Activated CD8-positive, alpha-beta memory T cell treated with anti-CD3 and anti-CD28 coated beads, Interleukin-2, amount 50 U/mL, for 24 hours (primary cell): ENCODE data around the gene KLHL22.
A peak's percentile ranks its signal among the peaks of the same experiment; 100 is the strongest.
"Not testable (repeated sequence)": the region's sequence is repeated elsewhere in the genome, so short reads cannot be mapped to it uniquely, and the experiment has no call there.

Experiments used
- DNase-seq: peaks from one replicate; pipeline ENCODE4 v3.0.0-alpha.2; 2020; ENCODE audit errors: extremely low read depth

KLHL22 gene

DNA sequence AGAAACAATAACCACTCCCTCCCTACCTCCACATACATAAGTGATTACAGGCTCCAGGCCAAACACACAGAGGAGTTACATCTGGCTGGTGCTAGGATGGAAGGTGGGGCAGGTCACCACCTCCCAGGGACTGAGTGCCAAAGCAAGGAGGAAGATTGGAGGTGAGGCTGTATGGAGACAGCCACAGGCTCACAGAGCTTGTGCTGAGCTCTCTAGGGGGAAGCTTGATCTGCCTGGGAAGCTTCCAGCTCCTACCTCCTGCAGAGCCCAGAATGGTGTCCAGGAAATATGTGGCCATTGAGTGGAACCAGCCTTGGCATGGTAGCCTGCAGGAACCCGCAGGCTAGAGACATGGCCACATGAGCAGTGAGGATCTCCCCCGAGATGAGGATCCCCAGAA, 8.2 kb upstream of the KLHL22 start:
- no peak for DNase-seq

DNA sequence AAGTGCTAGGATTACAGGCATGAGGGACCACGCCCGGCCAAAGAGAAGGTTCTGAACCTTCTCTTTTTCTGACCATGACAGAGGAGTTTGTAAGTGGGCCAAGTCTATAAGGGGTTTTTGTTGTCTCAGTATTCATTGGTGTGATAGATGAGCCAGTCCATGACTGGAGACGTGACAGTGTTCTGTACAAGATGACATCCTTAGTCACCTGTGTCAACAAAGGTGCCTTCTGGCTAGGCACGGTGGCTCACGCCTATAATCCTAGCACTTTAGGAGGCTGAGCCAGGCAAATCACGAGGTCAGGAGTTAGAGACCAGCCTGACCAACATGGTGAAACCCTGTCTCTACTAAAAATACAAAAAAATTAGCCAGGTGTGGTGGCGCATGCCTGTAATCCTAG, 4.2 kb upstream of the KLHL22 start:
- no peak for DNase-seq

DNA sequence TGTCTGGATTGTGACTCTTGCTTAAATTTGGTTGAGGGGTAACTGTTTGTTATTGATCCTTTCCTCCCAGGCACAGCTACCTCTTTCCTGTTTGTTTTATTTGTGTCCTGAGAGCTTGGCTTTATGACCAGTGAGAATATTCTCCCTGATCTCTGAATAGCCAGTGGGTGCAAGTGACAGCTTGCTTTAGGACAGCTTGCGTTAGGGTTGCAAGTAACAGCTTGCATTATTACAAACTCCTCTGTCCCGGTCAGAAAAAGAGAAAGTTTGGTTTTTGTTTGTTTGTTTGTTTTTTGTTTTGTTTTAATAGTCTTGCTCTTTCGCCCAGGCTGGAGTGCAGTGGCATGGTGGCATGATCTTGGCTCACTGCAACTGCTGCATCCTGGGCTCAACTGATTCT, 3.3 kb upstream of the KLHL22 start:
- DNase-seq, result no peak

DNA sequence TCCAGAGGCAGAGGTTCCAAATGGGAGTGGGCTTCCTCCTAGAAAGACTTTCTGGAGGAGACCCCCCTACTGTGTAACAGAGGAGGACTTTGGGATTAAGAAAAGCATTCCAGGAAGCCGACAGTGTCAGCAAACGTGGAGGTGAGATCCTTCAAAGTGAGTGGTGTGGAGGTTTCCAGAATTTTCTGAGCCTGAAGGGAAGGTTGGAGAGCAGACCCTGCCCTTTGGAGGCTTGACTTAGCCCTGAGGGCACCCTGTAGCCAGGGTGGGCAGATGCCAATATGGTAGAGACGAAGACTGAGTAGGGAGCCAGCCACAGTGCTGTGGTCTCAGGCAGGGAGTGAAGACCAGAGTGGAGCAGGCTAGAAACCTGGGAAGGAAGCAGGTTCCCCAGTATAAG, 1.8 kb upstream of the KLHL22 start:
- no peak for DNase-seq

DNA sequence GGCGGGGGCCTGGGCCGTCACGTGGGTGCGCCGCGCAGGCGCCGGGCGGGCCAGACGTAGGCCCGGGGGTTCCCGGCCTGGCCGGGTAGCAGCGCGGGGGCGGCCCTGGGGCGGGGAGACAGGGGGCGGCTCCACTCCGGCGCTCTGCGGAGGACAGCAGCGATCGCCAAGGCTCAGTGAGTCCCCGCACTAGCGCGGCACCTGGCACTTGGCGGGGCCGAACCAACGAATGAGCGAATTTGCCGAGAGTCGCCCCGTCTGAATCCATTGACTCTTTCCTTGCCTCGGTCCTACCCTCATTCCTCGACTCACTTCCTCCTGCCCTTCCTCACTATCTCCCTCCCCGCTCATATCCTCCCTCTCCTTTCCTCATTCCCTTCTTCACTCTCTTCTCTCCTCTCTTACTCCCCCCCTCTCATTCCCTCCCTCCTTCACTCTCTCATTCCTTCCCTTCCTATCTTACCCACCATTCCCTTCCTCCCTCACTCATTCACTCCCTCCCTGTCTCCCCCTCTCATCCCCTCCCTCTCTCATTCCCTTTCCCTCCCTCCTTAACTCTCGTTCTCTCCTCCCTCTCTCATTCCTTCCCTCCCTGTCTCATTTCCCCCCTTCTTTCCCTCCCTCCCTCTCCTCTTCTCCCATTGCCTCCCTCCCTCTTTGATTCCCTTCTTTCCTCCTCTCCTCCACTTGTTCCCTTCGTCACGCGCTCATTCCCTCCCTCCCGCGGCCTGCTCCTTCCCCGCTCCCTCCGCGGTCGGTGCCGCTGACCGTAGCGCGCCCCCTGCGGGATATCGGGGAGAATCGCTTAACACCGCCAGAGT, 476 bp upstream of the KLHL22 start:
- peak; percentile 62 for DNase-seq

DNA sequence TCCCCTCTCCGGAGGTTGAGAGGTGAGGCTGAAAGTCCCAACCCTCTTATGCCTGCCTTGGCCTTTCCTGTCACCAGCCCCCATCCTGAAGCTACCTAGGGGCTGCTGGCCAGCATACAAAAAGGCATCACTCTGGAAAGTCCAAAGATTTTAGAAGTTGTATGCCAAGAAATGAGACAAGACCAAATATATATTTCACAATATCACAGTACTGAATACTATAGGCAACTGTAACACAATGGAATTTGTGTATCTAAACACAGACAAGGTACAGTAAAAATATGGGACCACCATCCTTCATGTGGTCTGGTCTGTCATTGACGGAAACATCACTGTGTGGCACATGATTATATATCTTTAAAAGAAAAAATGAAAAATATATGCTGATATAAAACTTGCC, 4.2 kb downstream of the KLHL22 start:
- no peak for DNase-seq

DNA sequence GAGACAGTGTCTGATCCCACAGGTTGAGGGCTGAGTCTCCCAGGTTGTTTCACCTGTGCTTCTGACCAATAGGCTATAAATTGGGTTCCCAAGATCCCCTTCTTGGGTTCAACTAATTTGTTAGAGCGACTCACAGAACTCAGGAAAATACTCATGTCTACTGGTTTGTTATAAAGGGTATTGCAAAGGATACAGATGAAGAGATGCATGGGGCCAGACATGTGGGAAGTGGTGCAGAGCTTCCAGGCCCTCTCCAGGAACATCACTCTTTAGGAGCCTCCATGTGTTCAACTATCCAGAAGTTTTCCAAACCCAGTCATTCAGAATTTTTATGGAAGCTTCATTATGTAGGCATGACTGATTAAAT, 4.7 kb downstream of the KLHL22 start:
- DNase-seq, result no peak

DNA sequence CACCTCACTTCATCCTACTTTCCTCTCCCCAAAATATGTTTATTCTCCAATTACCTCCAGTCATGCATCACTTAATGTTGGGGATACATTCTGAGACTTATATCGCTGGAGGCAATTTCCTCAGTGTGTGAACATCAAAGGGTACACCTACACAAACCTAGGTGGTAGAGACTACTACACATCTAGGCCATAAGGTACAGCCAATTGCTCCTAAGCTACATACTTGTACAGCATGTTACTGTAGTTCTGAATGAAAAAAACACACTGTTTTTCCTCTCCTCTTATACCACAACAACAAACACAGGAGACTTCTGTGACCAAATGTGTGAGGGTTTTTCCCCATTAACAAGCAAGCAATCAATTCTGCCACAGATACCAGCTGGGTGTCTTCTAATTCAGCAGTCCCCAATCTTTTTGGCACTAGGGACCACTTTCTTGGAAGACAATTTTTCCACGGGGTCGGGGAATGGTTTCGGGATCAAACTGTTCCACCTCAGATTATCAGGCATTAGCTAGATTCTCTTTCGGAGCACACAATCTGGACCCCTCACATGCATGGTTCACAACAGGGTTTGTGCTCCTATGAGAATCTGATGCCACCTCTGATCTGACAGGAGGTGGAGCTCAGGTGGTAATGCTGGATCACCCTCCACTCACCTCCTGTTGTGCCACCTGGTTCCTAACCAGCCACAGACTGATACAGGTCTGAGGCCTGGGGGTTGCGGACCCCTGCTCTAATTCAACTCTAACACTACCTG, 5.2 kb downstream of the KLHL22 start:
- DNase-seq, result no peak

DNA sequence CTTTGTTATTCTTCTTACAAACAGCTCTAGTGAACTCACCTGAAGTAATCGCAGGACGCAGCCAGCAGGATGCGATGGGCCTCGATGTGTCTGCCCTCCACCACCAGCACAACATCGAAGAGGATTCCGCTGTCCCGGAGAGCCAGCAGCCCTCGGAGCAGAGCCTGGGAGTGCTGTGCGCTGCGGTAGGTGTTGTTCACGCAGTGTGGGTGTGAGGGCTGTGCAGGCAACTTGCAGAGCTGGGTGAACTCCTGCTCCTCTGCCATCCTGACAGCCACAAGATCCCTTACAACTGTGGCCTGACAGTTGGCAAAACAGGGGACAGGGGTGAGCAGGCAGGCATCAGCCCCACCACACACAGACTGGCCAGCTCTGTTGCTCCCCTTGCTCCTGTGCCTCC, 6.6 kb downstream of the KLHL22 start:
- DNase-seq, result no peak

DNA sequence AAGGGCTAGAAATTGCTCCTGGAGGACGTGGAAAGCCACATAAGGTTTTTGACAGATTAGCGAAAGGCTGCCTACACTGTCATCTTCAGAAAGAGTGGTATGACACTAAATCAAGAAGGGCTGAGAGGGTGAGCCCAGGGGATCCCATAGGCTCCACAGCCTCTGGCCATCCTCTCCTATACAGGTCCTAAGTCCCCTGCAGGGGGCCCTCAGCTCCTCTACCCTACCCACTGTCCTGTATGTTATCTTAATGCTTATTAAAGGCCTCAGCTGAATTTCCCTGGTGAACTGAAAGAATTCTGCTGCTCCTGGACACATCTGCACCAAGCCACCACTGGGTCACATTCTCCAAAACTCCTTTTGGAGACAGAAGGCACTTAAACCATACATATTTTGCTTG, 7.9 kb downstream of the KLHL22 start:
- DNase-seq, result no peak

DNA sequence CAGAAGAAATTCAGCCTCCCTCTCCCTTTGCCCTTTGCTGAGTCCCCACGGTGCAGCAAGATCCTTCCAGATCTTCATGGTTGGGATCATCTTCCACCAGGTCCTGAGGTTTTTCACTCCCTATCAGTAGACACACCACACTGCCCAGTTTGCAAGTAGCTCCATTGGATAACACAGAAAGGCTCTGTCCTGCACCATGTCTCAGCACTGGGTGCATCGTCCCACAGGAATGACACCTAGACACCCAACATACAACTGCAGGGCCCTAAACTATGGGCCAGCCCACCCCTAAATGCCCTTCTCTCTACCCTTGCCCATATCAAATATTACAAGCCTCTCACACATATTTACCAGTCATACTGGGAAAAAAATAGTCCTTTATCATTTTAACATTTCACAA, 9.4 kb downstream of the KLHL22 start:
- DNase-seq, result no peak

DNA sequence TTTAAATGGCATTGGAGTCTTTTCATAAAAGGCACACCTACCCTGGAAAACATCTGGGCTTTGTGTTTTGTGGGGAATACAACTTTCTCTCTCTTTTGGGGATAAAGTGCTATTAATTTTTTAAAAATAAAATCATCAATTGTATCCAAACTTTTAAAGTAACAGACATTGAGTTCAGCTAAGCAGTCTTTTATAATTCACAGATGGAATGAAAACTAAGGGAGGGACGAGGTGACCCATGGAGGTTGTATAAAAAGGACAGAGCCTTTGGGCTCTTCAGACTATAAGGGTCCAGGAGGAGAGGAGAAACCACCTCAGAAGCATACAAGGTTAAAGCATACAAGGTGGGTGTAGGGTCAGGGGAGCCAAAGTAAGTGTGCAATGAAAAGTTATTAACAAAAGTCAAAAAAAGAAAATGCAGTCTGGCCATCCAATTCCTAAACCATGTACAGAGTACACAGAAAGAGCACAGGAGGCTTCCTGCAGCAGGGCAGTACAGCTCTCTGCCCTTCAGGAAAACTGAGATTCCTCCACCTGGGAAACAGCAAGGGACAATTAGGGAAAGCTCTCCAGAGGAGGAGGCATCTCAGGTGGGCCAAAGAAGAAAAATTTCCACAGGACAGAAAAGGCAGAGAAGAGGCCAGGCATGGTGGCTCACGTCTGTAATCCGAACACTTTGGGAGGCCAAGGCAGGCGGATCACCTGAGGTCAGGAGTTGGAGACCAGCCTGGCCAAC, 10.5 kb downstream of the KLHL22 start:
- DNase-seq, result no peak

DNA sequence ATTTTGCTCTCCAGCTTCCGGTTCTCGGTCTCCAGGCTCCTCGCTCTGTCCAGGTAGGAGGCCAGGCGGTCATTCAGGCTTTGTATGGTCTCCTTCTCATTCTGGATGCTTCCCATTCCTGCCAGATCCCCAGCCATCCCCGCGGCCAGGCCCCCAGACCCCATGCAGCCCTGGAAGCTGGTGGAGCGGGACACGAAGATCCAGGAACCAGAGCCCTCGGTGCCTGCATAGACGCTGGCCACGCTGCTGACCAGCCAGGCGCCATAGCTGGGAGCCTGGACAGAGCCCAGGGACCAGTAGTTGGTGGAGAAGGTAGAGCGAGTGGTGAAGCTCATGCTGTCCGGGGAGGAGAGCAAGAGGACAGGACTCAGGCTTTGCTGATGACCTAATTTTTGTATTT, 11.8 kb downstream of the KLHL22 start:
- DNase-seq, result no peak

DNA sequence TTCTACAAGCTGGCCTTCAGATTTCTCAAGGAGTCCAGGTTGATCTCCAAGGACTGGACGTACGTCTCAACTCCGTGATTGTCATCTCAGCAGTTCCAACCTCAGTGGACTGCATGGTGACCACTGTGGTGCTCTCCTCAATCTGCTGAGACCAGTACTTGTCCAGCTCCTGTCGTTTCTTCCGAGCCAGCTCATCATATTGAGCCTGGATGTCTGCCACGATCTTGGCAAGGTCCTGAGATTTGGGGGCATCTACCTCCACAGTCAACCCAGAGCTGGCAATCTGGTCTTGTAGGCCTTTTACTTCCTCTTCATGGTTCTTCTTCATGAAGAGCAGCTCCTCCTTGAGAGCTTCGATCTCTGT, 12.5 kb downstream of the KLHL22 start:
- not testable (repeated sequence) for DNase-seq

DNA sequence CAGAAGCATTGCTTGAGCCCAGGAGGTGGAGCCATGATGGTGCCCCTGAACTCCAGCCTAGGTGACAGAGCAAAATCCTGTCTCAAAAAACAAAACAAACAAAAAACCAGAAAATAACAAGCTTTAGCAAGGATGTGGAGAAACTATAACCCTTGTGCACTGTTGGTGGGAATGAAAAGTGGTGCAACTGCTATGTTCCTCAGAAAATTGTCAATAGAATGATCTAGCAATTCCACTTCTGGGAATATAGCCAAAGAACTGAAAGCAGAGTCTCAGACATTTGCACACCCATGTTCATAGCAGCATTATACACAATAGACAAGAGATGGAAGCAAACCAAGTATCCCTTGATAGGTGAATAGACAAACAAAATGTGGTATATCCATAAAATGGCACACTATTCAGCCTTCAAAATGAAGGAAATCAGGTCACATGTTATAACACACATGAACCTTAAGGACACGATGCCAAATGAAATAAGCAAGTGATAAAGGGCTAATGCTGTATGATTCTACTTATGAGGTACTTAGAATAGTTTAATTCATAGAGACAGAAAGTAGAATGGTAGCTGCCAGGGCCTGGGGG, 15.9 kb downstream of the KLHL22 start:
- DNase-seq, result no peak

DNA sequence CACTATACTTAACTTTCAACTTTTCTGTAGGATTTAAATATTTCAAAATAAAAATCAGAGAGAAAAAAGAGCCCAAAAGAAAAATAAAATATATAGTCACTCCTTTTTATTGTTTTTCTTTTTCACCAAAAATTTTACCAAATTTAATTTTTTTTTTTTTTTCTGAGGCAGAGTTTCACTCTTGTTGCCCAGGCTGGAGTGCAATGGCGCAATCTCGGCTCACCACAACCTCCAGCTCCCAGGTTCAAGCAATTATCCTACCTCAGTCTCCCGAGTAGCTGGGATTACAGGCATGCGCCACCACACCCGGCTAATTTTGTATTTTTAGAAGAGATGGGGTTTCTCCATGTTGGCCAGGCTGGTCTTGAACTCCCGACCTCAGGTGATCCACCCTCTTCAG, 17.5 kb downstream of the KLHL22 start:
- DNase-seq, result not testable (repeated sequence)

DNA sequence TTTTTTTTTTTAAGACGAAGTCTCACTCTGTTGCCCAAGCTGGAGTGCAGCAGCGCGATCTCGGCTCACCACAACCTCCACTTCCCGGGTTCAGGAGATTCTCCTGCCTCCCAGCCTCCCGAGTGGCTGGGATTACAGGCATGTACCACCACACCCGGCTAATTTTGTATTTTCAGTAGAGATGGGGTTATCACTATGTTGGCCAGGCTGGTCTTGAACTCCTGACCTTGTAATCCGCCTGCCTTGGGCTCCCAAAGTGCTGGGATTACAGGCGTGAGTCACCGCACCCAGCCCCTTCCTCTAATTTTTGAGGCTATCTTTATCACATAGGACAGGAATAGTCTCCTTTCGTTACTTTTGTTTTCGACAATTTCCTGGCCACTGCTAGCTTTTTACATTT, 20.0 kb downstream of the KLHL22 start:
- not testable (repeated sequence) for DNase-seq

DNA sequence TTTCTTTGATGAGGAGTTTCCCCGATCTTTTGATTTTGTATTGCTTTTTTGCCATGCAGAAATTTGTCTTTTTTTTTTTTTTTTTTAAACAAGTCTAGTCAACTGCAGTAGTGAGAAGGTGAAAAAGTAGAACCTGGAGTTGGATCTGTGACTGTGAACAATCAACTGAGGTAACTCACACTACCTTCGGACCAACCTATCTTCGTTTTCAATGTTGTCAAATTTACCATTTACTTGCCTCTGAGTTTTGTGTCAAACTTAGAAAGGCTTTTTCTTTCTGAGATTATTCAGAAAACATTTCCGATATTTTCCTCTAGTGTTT, 20.5 kb downstream of the KLHL22 start:
- DNase-seq, result no peak

DNA sequence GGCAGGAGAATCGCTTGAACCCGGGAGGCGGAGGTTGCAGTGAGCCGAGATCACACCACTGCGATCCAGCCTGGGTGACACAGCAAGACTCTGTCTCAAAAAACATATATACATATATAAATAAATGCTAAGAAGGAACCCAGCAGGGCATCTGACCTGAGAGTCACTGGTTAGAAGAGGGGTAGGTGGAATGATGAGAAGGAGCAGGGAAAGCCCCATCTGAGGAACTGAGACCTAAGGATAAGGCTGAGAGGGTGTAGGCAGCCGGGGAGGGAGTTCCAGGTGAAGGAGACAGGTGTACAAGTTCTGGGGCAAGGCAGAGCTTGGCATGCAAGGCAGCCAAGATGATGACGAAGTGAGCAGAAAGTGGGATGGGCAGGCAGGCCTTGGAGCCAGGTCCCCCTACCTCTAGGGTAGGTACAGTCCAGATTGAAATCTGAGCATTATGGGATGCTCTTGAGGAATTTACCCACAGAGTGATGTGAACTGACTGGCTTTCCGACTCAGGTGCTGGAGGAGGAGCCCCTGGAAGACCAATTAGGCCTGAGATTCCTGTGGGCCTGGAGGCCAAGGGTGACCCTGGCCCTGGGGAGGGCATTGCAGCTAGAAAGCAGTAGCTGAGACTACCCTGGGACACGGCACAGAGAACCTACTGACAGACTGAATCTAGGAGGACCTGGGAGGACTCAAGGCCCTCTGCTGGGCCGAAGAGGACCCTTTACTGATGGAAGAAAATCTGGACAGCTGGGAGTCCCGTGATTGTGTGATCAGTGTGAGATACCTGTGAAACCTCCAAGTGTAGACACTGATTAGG, 22.8 kb downstream of the KLHL22 start:
- no peak for DNase-seq

DNA sequence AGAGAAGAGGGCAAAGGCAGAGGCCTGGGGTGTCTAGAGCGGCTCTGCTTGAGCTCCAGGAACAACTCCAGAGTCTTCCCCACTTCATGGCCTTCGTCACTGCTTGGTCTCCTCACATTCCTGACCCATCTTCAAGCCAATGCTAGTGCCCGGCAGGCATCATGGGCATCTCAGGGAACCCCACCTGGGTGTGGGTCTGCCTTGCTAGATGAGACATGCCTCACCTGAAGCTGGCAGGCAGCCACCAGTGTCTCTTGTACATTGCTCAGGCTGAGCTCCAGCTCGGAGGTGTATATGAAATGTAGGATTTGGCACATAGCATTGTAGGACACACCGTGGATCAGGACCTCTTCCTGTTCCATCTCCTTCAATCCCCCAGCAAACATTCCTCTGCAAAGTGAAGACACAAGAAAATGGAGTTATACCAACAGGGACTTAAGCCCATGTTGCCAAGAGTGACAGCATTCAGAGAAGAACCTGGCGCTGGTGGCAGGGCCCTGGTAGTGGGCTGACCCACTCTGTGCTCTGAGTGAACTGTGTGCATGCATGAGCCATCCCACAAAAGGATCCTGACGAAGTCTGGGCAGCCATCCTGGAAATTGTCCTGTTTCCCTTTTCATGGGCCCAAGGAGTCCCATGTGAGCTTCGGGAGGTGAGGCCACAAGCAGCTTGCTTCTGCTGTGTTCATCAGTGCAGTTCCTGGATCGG, 24.3 kb downstream of the KLHL22 start:
- DNase-seq, result no peak

DNA sequence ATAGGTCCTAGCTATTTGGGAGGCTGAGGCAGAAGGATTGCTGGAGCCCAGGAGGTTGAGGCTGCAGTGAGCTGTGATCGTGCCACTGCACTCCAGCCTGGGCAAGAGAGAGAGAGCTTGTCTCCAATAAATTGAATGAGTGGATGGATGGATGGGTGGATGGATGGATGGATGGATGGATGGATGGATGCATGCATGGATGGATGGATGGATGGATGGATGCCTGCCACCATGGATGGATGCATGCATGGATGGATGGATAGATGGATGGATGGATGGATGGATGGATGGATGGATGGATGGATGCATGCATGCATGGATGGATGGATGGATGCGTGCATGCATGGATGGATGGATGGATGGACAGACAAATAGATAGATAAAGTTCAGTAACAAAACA, 25.1 kb downstream of the KLHL22 start:
- DNase-seq, result not testable (repeated sequence)
